Activated T-helper 1 cell treated with anti-CD3 and anti-CD28 coated beads, Interleukin-12 subunit alpha, Interleukin-12 subunit beta, Interleukin-2, Interleukin-4 antibody, amounts not matched to agents 30 ng/mL and 10 ng/mL and 1 ng/mL, durations not matched to agents 14 hours and 24 hours and 36 hours (primary cell): ENCODE measurements around the gene GUCA2A. TPM values are rescaled to one million over a fixed set of nuclear protein-coding genes. Genes with fewer than 3 reads are reported as not detected.

ENCODE experiments used
- DNase-seq: peaks from one replicate; pipeline ENCODE4 v3.0.0; 2021; ENCODE audit warnings: low spot score
- H3K27ac Mint-ChIP-seq: one replicate; pipeline ENCODE4 v1.8.0; 2021; ENCODE audit warnings: mild to moderate bottlenecking, mixed read lengths
- H3K27me3 Mint-ChIP-seq: one replicate; pipeline ENCODE4 v1.8.0; 2022; ENCODE audit warnings: mild to moderate bottlenecking, moderate library complexity, mixed read lengths; ENCODE audit not compliant: insufficient read depth
- H3K36me3 Mint-ChIP-seq: one replicate; pipeline ENCODE4 v1.8.0; 2021; ENCODE audit warnings: low read depth, mixed read lengths
- H3K4me1 Mint-ChIP-seq: one replicate; pipeline ENCODE4 v1.8.0; 2021; ENCODE audit warnings: low read depth, mixed read lengths
- H3K4me3 Mint-ChIP-seq: one replicate; pipeline ENCODE4 v1.8.0; 2021; ENCODE audit warnings: mild to moderate bottlenecking, moderate library complexity, mixed read lengths
- H3K9me3 Mint-ChIP-seq: one replicate; pipeline ENCODE4 v1.8.0; 2021; ENCODE audit warnings: mixed read lengths
- intact Hi-C: fragments of 100-400 bp; cut with micrococcal nuclease; formaldehyde crosslinking; loops from one replicate; pipeline ENCODE4 v1.15.1; 2024
- total RNA-seq: library from RNA; stranded (reverse); gene quantifications from 2 replicates; pipeline ENCODE4 v1.2.3, GENCODE V29; 2022

Gene GUCA2A
- total RNA-seq, 1 donor from 2014 or later, result not detected

- Mint-ChIP-seq H3K4me3 (no peak overlapping the region), H3K9me3 (no peaks in the 10 kb centered on the region), H3K4me1 (peaks cover 6% of the 10 kb centered on the region), H3K36me3 (peaks cover 32% of the 10 kb centered on the region), H3K27me3 (no peaks in the 10 kb centered on the region), H3K27ac (no peak overlapping the region)
- intact Hi-C loops, result no loop called here
- DNase-seq, result no peak
Measured at GRCh38 chr1:42186152-42186551, 21.6 kb upstream of the GUCA2A start.

- no peak for DNase-seq
- Mint-ChIP-seq H3K36me3 (peaks cover 23% of the 10 kb centered on the region), H3K9me3 (no peaks in the 10 kb centered on the region), H3K27ac (no peak overlapping the region), H3K4me1 (peaks cover 6% of the 10 kb centered on the region), H3K27me3 (no peaks in the 10 kb centered on the region), H3K4me3 (no peak overlapping the region)
- intact Hi-C loops, result no loop called here
Measured at GRCh38 chr1:42184616-42185015, 20.1 kb upstream of the GUCA2A start.

- Mint-ChIP-seq H3K4me1 (peaks cover 6% of the 10 kb centered on the region), H3K27ac (no peak overlapping the region), H3K4me3 (no peak overlapping the region), H3K9me3 (no peaks in the 10 kb centered on the region), H3K27me3 (no peaks in the 10 kb centered on the region), H3K36me3 (peaks cover 23% of the 10 kb centered on the region)
- DNase-seq, result no peak
- intact Hi-C loops, result no loop called here
Measured at GRCh38 chr1:42183957-42184268, 19.4 kb upstream of the GUCA2A start.

- no peaks in the 10 kb centered on the region for H3K27me3 Mint-ChIP-seq
- intact Hi-C loops, result no loop called here
- no peak overlapping the region for H3K27ac Mint-ChIP-seq
- peaks cover 23% of the 10 kb centered on the region for H3K36me3 Mint-ChIP-seq
- peaks cover 6% of the 10 kb centered on the region for H3K4me1 Mint-ChIP-seq
- H3K9me3 Mint-ChIP-seq, result no peaks in the 10 kb centered on the region
- no peak overlapping the region for H3K4me3 Mint-ChIP-seq
- DNase-seq, result no peak
Measured at GRCh38 chr1:42183210-42183956, 18.8 kb upstream of the GUCA2A start.

- intact Hi-C loops, result no loop called here
- no peak overlapping the region for H3K27ac Mint-ChIP-seq
- no peaks in the 10 kb centered on the region for H3K9me3 Mint-ChIP-seq
- DNase-seq, result no peak
- H3K4me1 Mint-ChIP-seq, result peaks cover 6% of the 10 kb centered on the region
- no peaks in the 10 kb centered on the region for H3K27me3 Mint-ChIP-seq
- no peak overlapping the region for H3K4me3 Mint-ChIP-seq
- peaks cover 17% of the 10 kb centered on the region for H3K36me3 Mint-ChIP-seq
Measured at GRCh38 chr1:42181687-42182086, 17.1 kb upstream of the GUCA2A start.

GRCh38 chr1:42179900-42180329 is 15.4 kb upstream of the GUCA2A start:
- H3K27me3 Mint-ChIP-seq, result no peaks in the 10 kb centered on the region
- peaks cover 12% of the 10 kb centered on the region for H3K36me3 Mint-ChIP-seq
- intact Hi-C loops, result loop anchor here (10.0 kb wide), 1 partner anchor 275 kb away; the partner anchor contains the start of genes PPCS and ZMYND12
- no peak overlapping the region for H3K27ac Mint-ChIP-seq
- H3K9me3 Mint-ChIP-seq, result no peaks in the 10 kb centered on the region
- H3K4me1 Mint-ChIP-seq, result no peaks in the 10 kb centered on the region
- DNase-seq, result no peak
- no peak overlapping the region for H3K4me3 Mint-ChIP-seq

- DNase-seq, result no peak
- Mint-ChIP-seq H3K36me3 (peaks cover 8% of the 10 kb centered on the region), H3K4me1 (no peaks in the 10 kb centered on the region), H3K27ac (no peak overlapping the region), H3K9me3 (no peaks in the 10 kb centered on the region), H3K4me3 (no peak overlapping the region), H3K27me3 (no peaks in the 10 kb centered on the region)
- intact Hi-C loops, result loop anchor here (10.0 kb wide), 1 partner anchor 276 kb away; the partner anchor contains the start of genes PPCS and ZMYND12
Measured at GRCh38 chr1:42179275-42179674, 14.7 kb upstream of the GUCA2A start.

GRCh38 chr1:42178249-42178648 is 13.7 kb upstream of the GUCA2A start:
- no peaks in the 10 kb centered on the region for H3K9me3 Mint-ChIP-seq
- peaks cover 8% of the 10 kb centered on the region for H3K36me3 Mint-ChIP-seq
- H3K4me3 Mint-ChIP-seq, result no peak overlapping the region
- intact Hi-C loops, result loop anchor here (10.0 kb wide), 1 partner anchor 277 kb away; the partner anchor contains the start of genes PPCS and ZMYND12
- no peaks in the 10 kb centered on the region for H3K27me3 Mint-ChIP-seq
- H3K27ac Mint-ChIP-seq, result no peak overlapping the region
- no peak for DNase-seq
- no peaks in the 10 kb centered on the region for H3K4me1 Mint-ChIP-seq

GRCh38 chr1:42177541-42177981 is 13.0 kb upstream of the GUCA2A start:
- Mint-ChIP-seq H3K4me3 (no peak overlapping the region), H3K4me1 (no peaks in the 10 kb centered on the region), H3K27me3 (no peaks in the 10 kb centered on the region), H3K36me3 (peaks cover 8% of the 10 kb centered on the region), H3K27ac (no peak overlapping the region), H3K9me3 (no peaks in the 10 kb centered on the region)
- DNase-seq, result no peak
- intact Hi-C loops, result loop anchor here (1.0 to 10.0 kb wide), 2 partner anchors 157 to 277 kb away; partner anchors contain the start of genes PPCS and ZMYND12

GRCh38 chr1:42176902-42177519 is 12.5 kb upstream of the GUCA2A start:
- DNase-seq, result no peak
- intact Hi-C loops, result loop anchor here (1.0 to 10.0 kb wide), 2 partner anchors 157 to 278 kb away; partner anchors contain the start of genes PPCS and ZMYND12
- Mint-ChIP-seq H3K4me1 (no peaks in the 10 kb centered on the region), H3K27ac (no peak overlapping the region), H3K9me3 (no peaks in the 10 kb centered on the region), H3K4me3 (no peak overlapping the region), H3K27me3 (no peaks in the 10 kb centered on the region), H3K36me3 (peaks cover 8% of the 10 kb centered on the region)

GRCh38 chr1:42175314-42176054 is 10.9 kb upstream of the GUCA2A start:
- H3K36me3 Mint-ChIP-seq, result peaks cover 5% of the 10 kb centered on the region
- H3K27ac Mint-ChIP-seq, result no peak overlapping the region
- H3K4me3 Mint-ChIP-seq, result no peak overlapping the region
- no peaks in the 10 kb centered on the region for H3K4me1 Mint-ChIP-seq
- no peak for DNase-seq
- H3K27me3 Mint-ChIP-seq, result no peaks in the 10 kb centered on the region
- H3K9me3 Mint-ChIP-seq, result no peaks in the 10 kb centered on the region
- intact Hi-C loops, result loop anchor here (10.0 kb wide), 1 partner anchor 279 kb away; the partner anchor contains the start of genes PPCS and ZMYND12

GRCh38 chr1:42173961-42174735 is 9.6 kb upstream of the GUCA2A start:
- no peak overlapping the region for H3K4me3 Mint-ChIP-seq
- no peak for DNase-seq
- intact Hi-C loops, result loop anchor here (1.0 to 10.0 kb wide), 5 partner anchors 27 to 658 kb away; partner anchors contain the start of genes FOXJ3, PPCS and ZMYND12
- no peaks in the 10 kb centered on the region for H3K27me3 Mint-ChIP-seq
- no peak overlapping the region for H3K27ac Mint-ChIP-seq
- H3K36me3 Mint-ChIP-seq, result peaks cover 5% of the 10 kb centered on the region
- no peaks in the 10 kb centered on the region for H3K4me1 Mint-ChIP-seq
- H3K9me3 Mint-ChIP-seq, result no peaks in the 10 kb centered on the region
